K562 (cell line): ENCODE data around the gene LITAF. TPM values are rescaled to one million over a fixed set of nuclear protein-coding genes. Genes with fewer than 3 reads are reported as not detected.

Source experiments
- ATAC-seq: fragments of 200-7000 bp; cut with Tn5 transposase; 3 replicates; pipeline ENCODE4 v1.9.1; 2020; ENCODE audit warnings: moderate library complexity
- BruUV-seq: library from RNA; stranded (reverse); fragments of 400-500 nt; replicated peaks from 2 replicates; lab custom pipeline; 2021; lab: Mats Ljungman, UMichigan
- CTCF ChIA-PET: fragments of 300-600 bp; formaldehyde crosslinking; extraction: SDS; loops from one replicate; lab custom pipeline; 2021; ENCODE audit warnings: low intra/inter-chr PET ratio; lab: Yijun Ruan, JAX
- POLR2A ChIA-PET: fragments of 300-600, 350-650 bp; sonication (Branson Sonifier 250); formaldehyde crosslinking; extraction: SDS; loops from one replicate; lab custom pipeline; 2021; ENCODE audit warnings: antibody characterized with exemption, inconsistent platforms; lab: Yijun Ruan, JAX
- DNase-seq, 4 experiments: peaks; one replicate each; pipeline versions ENCODE4 v3.0.0 to v3.0.0-alpha.2; 2011 to 2018; ENCODE audit warnings: low spot score in 3 of 4, mixed read lengths in 3 of 4; ENCODE audit errors: extremely low read depth in 1 of 4
- FAIRE-seq: peaks from 2 replicates; lab custom pipeline; 2011; peaks lifted over from hg19 to GRCh38; lab: Jason Lieb, UNC
- H2AFZ ChIP-seq: 2 replicates; pipeline ENCODE4 v1.6.0; 2011; ENCODE audit warnings: low read depth, low read length, control low read depth, inconsistent platforms
- H3K27ac ChIP-seq: fragments of 200-600 bp; 3 replicates; pipeline ENCODE4 v1.8.0; 2011; ENCODE audit warnings: low read depth, mild to moderate bottlenecking, control low read depth, inconsistent platforms, low read length, moderate library complexity, mixed read lengths; ENCODE audit errors: extremely low read depth
- H3K27me3 ChIP-seq, 2 experiments: fragments of 300-600 bp in 1 of 2; 2 replicates in 1 of 2; 3 replicates in 1 of 2; pipeline versions ENCODE4 v1.6.0 to v1.8.0; 2011; ENCODE audit warnings: inconsistent platforms in 2 of 2, low read length in 2 of 2, mild to moderate bottlenecking in 1 of 2, mixed read lengths in 1 of 2, moderate library complexity in 1 of 2; ENCODE audit not compliant: control insufficient read depth in 2 of 2, insufficient read depth in 2 of 2
- H3K36me3 ChIP-seq: fragments of 300-600 bp; 3 replicates; pipeline ENCODE4 v1.8.0; 2011; ENCODE audit warnings: mild to moderate bottlenecking, low read length, inconsistent platforms; ENCODE audit not compliant: control insufficient read depth, insufficient read depth
- H3K4me1 ChIP-seq, 2 experiments: fragments of 200-600 bp in 1 of 2; replicated peaks in 1 of 2; 2 replicates in 1 of 2; 3 replicates in 1 of 2; pipeline versions ENCODE4 v1.5.1 to v1.8.0; 2011; ENCODE audit warnings: inconsistent platforms in 2 of 2, low read length in 2 of 2, mild to moderate bottlenecking in 1 of 2, mixed read lengths in 1 of 2, moderate library complexity in 1 of 2; ENCODE audit not compliant: control insufficient read depth in 2 of 2, insufficient read depth in 2 of 2
- H3K4me2 ChIP-seq: 2 replicates; pipeline ENCODE4 v1.6.1; 2011; ENCODE audit warnings: low read length, control low read depth, inconsistent platforms, mixed read lengths; ENCODE audit not compliant: insufficient read depth
- H3K4me3 ChIP-seq: fragments of 200-600 bp; sonication (generic), shearing (Covaris generic); 2 replicates; pipeline ENCODE4 v1.5.1; 2016; ENCODE audit warnings: control low read depth, inconsistent platforms
- H3K79me2 ChIP-seq: fragments of 200-600 bp; 3 replicates; pipeline ENCODE4 v1.8.0; 2011; ENCODE audit warnings: low read length, inconsistent platforms; ENCODE audit not compliant: control insufficient read depth, insufficient read depth
- H3K9ac ChIP-seq, 2 experiments: 2 replicates each; pipeline versions ENCODE4 v1.6.0 to v1.6.1; 2011; ENCODE audit warnings: low read depth in 2 of 2, low read length in 2 of 2, control low read depth in 1 of 2, inconsistent platforms in 1 of 2, mild to moderate bottlenecking in 1 of 2, mixed read lengths in 1 of 2; ENCODE audit not compliant: insufficient read depth in 1 of 2
- H3K9me1 ChIP-seq: one replicate; pipeline ENCODE4 v1.6.0; 2011; ENCODE audit warnings: inconsistent platforms, mild to moderate bottlenecking, low read length, moderate library complexity; ENCODE audit not compliant: control insufficient read depth, insufficient read depth
- H3K9me3 ChIP-seq: replicated peaks from 2 replicates; pipeline ENCODE4 v1.5.1; 2011; ENCODE audit warnings: low read depth, low read length, inconsistent platforms; ENCODE audit not compliant: control insufficient read depth, insufficient read depth
- H4K20me1 ChIP-seq: replicated peaks from 2 replicates; pipeline ENCODE4 v1.6.1; 2011; ENCODE audit warnings: low read length, inconsistent platforms, mixed read lengths; ENCODE audit not compliant: control insufficient read depth, insufficient read depth
- ATF3 ChIP-seq, 2 experiments: fragments of 450-650 bp in 1 of 2; sonication (generic) in 1 of 2; formaldehyde crosslinking in 1 of 2; IDR thresholded peaks in 1 of 2; conservative IDR thresholded peaks in 1 of 2; 2 replicates each; pipeline versions ENCODE4 v1.6.1 to v1.8.1; 2016 to 2023; ENCODE audit warnings: mild to moderate bottlenecking in 2 of 2, moderate library complexity in 2 of 2, inconsistent platforms in 1 of 2, missing genetic modification reagents in 1 of 2
- HCFC1 ChIP-seq: IDR thresholded peaks from 2 replicates; pipeline ENCODE4 v1.6.1; 2012; ENCODE audit warnings: low read depth, low read length, improper control_type of control experiment
- IRF1 ChIP-seq: sonication (generic); formaldehyde crosslinking; IDR thresholded peaks from 2 replicates; pipeline ENCODE4 v1.8.0; 2022; ENCODE audit warnings: missing genetic modification reagents, mild to moderate bottlenecking, borderline replicate concordance
- NFIC ChIP-seq: fragments of 450-650 bp; IDR thresholded peaks from 2 replicates; pipeline ENCODE4 v1.6.1; 2017; ENCODE audit warnings: mild to moderate bottlenecking, inconsistent platforms
- NUFIP1 ChIP-seq: fragments of 450-650 bp; IDR thresholded peaks from 2 replicates; pipeline ENCODE4 v1.6.1; 2018; ENCODE audit not compliant: partially characterized antibody
- PTRF ChIP-seq: fragments of 450-650 bp; IDR thresholded peaks from 2 replicates; pipeline ENCODE4 v1.6.1; 2016; ENCODE audit warnings: mild to moderate bottlenecking, missing genetic modification characterization, missing compliant biosample characterization
- RBM22 ChIP-seq: fragments of 200-400 bp; formaldehyde crosslinking; IDR thresholded peaks from 2 replicates; pipeline ENCODE4 v1.6.1; 2018; ENCODE audit warnings: low read length, low read depth; ENCODE audit not compliant: poor library complexity, severe bottlenecking
- SLC30A9 ChIP-seq: fragments of 250-450 bp; sonication (Bioruptor Pico); IDR thresholded peaks from 2 replicates; pipeline ENCODE4 v1.8.0; 2022; ENCODE audit warnings: mild to moderate bottlenecking, moderate library complexity
- U2AF2 ChIP-seq: fragments of 200-400 bp; formaldehyde crosslinking; optimal IDR thresholded peaks from 2 replicates; pipeline ENCODE3; 2017; ENCODE audit warnings: low read depth, mild to moderate bottlenecking, low read length
- ZBTB49 ChIP-seq: sonication (generic); formaldehyde crosslinking; IDR thresholded peaks from 2 replicates; pipeline ENCODE4 v1.8.0; 2022; ENCODE audit warnings: missing genetic modification reagents, mild to moderate bottlenecking, borderline replicate concordance
- ZFP36 ChIP-seq: fragments of 150-350 bp; IDR thresholded peaks from 2 replicates; pipeline ENCODE4 v1.6.1; 2018; ENCODE audit warnings: low read length, low read depth; ENCODE audit not compliant: partially characterized antibody
- ZNF121 ChIP-seq: sonication (generic); formaldehyde crosslinking; conservative IDR thresholded peaks from 2 replicates; pipeline ENCODE4 v1.8.0; 2022; ENCODE audit warnings: missing genetic modification reagents
- ZNF277 ChIP-seq: fragments of 250-450 bp; sonication (Bioruptor Pico); IDR thresholded peaks from 2 replicates; pipeline ENCODE4 v1.8.0; 2022; ENCODE audit warnings: inconsistent platforms, mild to moderate bottlenecking, moderate library complexity, borderline replicate concordance
- ZNF639 ChIP-seq, 2 experiments: fragments of 200-800 bp in 1 of 2; sonication (Bioruptor generic) in 1 of 2; sonication (generic) in 1 of 2; formaldehyde crosslinking in 1 of 2; IDR thresholded peaks in 1 of 2; conservative IDR thresholded peaks in 1 of 2; 2 replicates each; pipeline versions ENCODE4 v1.5.0 to v1.6.1; 2016 to 2020; ENCODE audit warnings: missing compliant biosample characterization in 1 of 2, missing genetic modification characterization in 1 of 2, missing genetic modification reagents in 1 of 2
- WGBS: fragments of 100-300 bp; shearing (Covaris generic); methylation state at CpG from one replicate; pipeline ENCODE4 v1.1.6; 2016; ENCODE audit warnings: low coverage, mixed read lengths; ENCODE audit not compliant: insufficient coverage; ENCODE audit errors: missing lambda C conversion rate; 5-methylcytosine and 5-hydroxymethylcytosine counted together
- in situ Hi-C: fragments of 300-500 bp; cut with MboI; formaldehyde crosslinking; loops from 4 replicates; pipeline ENCODE4 v1.15.0; 2018; ENCODE audit warnings: inconsistent platforms, mixed read lengths
- intact Hi-C: fragments of 100-400 bp; cut with micrococcal nuclease; formaldehyde crosslinking; loops from 2 replicates; pipeline ENCODE4 v1.14.2; 2022
- polyA plus RNA-seq, 8 experiments: library from polyadenylated mRNA; depleted of rRNA in 4 of 8; stranded (reverse) in 5 of 8; unstranded in 3 of 8; fragments of >200 nt; fragmentation: Nextera tagmentation in 2 of 8; fragmentation: Illumina TruSeq in 1 of 8; extraction: Ambion mirVana in 2 of 8; extraction: Trizol in 1 of 8; gene quantifications; 2 replicates each; pipeline versions ENCODE4 v1.2.1 to v1.2.3, GENCODE V29; 2011 to 2014; ENCODE audit warnings: inconsistent platforms in 1 of 8, missing spikeins in 1 of 8
- total RNA-seq, 7 experiments: library from RNA; depleted of rRNA in 6 of 7; stranded (reverse); fragments of >200 nt in 6 of 7; fragmentation: Illumina TruSeq in 2 of 7; extraction: Trizol in 2 of 7; gene quantifications; 2 replicates each; pipeline versions ENCODE4 v1.2.1 to v1.2.3, GENCODE V29; 2011 to 2021; ENCODE audit warnings: low replicate concordance in 1 of 7

Gene LITAF
- total and polyA plus RNA-seq, 9 of the 15 experiments (the other 6 are each of a cell fraction or from before 2014, with no cell fraction given) = 4.1 to 17.8 (median 11.9) TPM

GRCh38 chr16:11562411-11562810 is 24.3 kb downstream of the LITAF start:
- H2AFZ ChIP-seq = no peak overlapping the region
- FAIRE-seq (no peak), DNase-seq (no peak), ATAC-seq (no peak)
- ChIA-PET POLR2A (interaction anchor here (0.6 to 1.2 kb wide), 4 partner anchors 13 to 1253 kb away, joined by 3 to 5 read pairs (median 4); no protein-coding TSS in a partner anchor), CTCF (no interaction called here)
- no peak overlapping the region for H3K9ac ChIP-seq
- intact Hi-C loops (no loop called here), in situ Hi-C loops (no loop called here)
- H3K9me1 ChIP-seq = no peaks in the 10 kb centered on the region
- H3K36me3 ChIP-seq = no peaks in the 10 kb centered on the region
- no peaks in the 10 kb centered on the region for H4K20me1 ChIP-seq
- H3K4me2 ChIP-seq = no peak overlapping the region
- 14% methylated on average over 7 of the region's 7 CpGs for WGBS
- H3K27me3 ChIP-seq = peaks cover 0 to 32% of the 10 kb centered on the region in 2 experiments; a peak in 4 of 5 replicates
- no peaks in the 10 kb centered on the region for H3K79me2 ChIP-seq
- H3K4me3 ChIP-seq = no peak overlapping the region
- BruUV-seq = no TSS peak
- H3K4me1 ChIP-seq = no peaks in the 10 kb centered on the region; a peak in 1 of 5 replicates
- H3K27ac ChIP-seq = no peak overlapping the region
- H3K9me3 ChIP-seq = no peaks in the 10 kb centered on the region
- TF ChIP-seq NFIC (no peak), RBM22 (no peak), ZNF121 (no peak), PTRF (tag) (no peak), NUFIP1 (no peak), IRF1 (CRISPR knock-in tag) (no peak), ZNF277 (CRISPR knock-in tag) (no peak), ZNF639 (CRISPR knock-in tag; conservative IDR thresholded peaks at IDR 0.05 in 1 of 2, IDR thresholded peaks at IDR 0.05 in 1 of 2) (no peak), HCFC1 (no peak), ZBTB49 (no peak), SLC30A9 (CRISPR knock-in tag) (no peak), ATF3 (IDR thresholded peaks at IDR 0.05) (no peak), ATF3 (CRISPR knock-in tag; conservative IDR thresholded peaks at IDR 0.05) (no peak), ZFP36 (no peak), U2AF2 (no peak)
